Renal cortex interstitium (tissue), 11 donors: ENCODE results near the gene PDS5B. TPM values are rescaled to one million over a fixed set of nuclear protein-coding genes. Genes with fewer than 3 reads are reported as not detected.
A peak's percentile ranks its signal among the peaks of the same experiment; 100 is the strongest.

ENCODE experiments used
- DNase-seq, 11 donors: peaks; one replicate each; pipeline ENCODE4 v3.0.0-alpha.2; 2013; ENCODE audit warnings: low read depth in 9 of 11, low spot score in 4 of 11; ENCODE audit errors: extremely low read depth in 1 of 11
- polyA plus RNA-seq, 3 donors: library from polyadenylated mRNA; unstranded; fragments of 120-200 nt; gene quantifications; one replicate each; pipeline ENCODE4 v1.2.1, GENCODE V29; 2013; ENCODE audit not compliant: insufficient read length in 3 of 3

The PDS5B gene
- polyA plus RNA-seq, 3 donors: 67.4 to 85.8 (median 67.7) TPM

DNA sequence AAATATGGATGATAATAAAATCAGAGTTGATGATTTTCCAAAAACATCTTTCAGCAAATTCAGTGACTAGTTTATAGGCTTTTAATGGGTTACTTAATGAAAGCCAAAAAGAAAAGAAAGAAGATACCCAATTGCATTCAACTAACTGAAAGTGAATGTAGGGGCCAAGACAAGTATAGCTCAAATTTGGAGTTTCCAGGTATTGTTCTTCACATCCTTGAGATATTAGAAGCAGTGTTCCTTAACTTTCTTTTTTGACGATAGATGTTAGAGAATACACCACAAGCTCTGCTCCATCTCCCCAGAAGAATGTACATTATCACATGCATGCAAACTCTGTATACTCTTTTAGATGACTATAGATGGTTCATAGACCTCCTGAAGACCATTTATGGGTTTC, 43.6 kb downstream of the PDS5B start:
- DNase-seq: no peak

DNA sequence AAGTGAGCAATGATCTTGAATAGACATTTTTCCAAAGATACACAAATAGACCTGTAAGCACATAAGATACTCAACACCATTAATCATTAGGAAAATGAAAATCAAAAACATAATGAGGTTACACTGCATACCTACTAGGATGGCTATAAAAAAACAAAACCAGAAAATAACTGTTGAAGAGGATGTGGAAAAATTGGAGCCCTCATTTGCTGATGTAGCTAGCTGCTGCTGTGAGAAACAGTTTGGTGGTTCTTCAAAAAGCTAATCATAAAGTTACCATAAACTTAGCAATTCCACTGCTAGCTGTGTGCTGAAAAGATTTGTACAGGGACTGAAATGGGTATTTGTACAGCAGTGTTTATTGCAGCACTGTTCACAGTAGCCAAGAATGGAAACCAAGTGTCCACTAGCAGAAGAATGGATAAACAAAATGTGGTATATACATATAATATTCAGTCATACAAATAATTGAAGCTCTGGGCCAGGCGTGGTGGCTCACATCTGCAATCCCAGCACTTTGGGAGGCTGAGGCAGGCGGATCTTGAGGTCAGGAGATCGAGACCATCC, 46.2 kb downstream of the PDS5B start:
- DNase-seq: no peak

DNA sequence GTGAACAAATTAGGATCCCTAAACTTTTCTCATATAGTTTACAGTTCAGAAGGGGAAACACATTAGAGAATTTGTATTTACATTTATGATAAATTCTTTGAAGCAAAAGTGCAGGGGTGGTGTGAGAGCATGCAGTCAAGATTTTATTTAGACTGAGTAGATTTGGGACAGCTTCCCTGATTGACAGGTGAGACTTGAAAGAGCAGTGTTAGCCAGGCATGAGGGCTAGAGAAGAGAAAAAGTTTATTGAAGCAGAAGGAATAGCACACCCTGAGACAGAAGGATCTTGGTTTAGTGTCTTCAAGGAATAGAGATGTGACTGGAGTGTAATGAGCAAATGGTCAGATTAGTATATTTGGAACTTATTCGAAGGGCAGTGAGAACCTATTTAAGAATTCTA, 50.5 kb downstream of the PDS5B start:
- DNase-seq: no peak

DNA sequence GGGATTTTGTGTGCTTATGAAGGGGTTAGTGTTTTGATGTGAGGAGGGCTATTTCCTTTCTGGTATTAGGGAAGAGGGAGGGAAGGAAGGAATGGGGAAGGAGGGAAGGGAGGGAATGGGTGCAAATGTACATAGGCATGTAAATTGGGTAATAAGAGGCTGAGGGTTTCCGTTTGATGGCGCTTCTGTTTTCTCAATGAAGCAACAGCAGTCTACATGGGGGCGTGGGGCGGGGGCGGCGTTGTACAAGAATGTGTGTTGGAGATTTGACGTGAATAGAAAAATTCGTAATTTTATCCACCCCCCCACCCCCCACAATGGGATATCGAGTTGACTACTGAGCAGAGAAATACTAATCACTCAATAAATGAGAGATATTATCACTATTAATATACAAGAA, 52.5 kb downstream of the PDS5B start:
- DNase-seq: no peak

DNA sequence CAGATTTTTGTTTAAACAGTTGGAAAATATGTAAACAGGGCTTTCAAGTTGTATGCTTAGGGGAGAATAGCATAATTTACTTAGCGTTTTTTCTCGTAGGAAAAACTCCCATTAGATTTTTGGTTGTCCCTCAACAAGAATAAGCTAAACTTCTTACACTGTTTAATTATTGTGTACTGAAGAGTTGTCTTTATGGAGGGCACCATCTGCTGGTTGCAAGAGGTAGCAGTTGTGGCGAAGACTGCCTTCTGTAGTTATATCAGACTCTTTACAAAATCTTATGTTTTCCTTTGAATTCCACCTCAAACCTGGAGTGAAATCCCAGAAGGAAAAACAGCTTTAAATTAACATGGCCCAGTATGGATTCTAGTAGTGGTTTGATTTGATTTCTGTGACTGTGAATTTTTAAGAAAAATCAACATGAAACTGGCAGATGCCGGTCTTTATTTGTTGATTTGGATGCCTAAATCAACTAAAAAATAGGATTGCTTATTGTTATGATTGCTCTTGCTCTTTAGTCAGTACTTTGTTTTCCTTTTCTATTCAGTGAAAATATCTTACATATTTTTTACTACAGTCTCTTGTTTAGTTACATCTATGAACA, 53.4 kb downstream of the PDS5B start:
- peak in 10 of 11 donors; percentile 12 to 57 (median 23) for DNase-seq

DNA sequence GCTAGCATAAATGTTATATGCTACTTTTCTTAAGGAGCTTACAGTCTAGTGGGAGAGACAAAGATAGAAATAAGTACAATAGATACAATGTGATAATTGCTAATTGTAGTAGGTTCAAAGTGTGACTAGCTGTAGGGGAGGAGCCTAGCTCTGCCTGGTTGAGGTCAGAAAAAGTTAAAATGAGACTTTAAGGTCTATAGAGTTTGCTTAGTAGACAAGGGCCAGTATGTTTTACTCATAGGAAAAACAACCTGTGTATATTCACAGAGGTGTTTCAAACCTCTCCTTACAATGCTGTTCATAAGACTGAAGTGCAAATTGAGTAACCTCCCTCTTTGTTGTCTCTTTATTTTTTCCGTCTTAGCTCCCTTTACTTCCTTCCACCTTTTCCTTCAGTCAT, 56.1 kb downstream of the PDS5B start:
- no peak for DNase-seq

DNA sequence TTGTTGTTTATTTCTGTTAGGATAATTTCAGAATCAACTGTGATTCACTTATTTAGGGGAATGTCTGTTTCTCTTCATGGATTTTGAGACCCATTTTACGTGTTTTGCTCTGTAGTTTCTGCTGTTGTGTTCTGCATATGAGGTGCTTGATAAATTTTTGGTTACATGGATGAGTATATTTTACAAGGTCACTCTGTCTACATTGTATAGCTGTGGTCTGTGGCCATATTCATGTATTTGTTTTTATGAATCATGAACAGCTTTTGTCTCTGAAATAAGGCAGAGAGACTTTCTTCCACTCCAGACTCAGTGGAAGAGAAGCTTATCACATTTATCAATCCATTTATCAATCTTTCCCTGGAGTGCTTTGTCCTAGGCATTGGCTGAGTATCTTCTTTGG, 56.6 kb downstream of the PDS5B start:
- DNase-seq: no peak

DNA sequence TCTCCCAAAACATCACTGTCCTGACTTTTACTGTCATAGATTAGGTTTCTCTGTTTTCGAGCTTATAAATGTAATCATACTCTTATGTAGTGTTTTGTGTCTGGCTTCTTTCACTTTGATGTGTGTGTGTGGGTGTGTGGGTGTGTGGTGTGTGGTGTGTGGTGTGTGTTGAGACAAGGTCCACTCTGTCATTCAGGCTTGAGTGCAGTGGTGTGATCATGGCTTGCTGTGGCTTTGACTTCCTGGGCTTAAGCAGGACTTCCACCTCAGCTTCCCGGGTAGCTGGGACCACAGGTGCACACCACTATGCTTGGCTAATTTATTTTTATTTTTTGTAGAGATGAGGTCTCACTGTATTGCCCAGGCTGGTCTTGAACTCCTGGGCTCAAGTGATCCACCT, 59.6 kb downstream of the PDS5B start:
- DNase-seq: no peak

DNA sequence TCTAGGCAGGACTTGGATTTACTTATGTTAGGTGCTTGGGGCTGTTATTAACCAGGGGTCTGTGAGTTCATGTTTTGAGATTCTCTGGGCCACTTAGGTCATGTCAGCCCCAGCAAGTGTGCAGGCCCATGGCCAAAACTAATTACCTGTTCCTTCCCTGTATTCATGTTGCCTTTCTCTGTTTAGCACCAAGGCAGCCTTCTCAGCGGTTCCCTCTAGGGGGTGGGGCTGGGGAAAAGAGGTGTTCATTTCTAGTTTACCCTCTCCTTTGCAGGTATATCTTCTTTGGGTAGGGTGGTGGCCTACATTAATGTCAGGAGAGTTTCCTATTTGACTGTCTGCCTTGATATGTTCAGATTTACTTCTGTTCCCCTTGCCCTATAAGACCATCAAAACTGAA, 61.7 kb downstream of the PDS5B start:
- no peak for DNase-seq

DNA sequence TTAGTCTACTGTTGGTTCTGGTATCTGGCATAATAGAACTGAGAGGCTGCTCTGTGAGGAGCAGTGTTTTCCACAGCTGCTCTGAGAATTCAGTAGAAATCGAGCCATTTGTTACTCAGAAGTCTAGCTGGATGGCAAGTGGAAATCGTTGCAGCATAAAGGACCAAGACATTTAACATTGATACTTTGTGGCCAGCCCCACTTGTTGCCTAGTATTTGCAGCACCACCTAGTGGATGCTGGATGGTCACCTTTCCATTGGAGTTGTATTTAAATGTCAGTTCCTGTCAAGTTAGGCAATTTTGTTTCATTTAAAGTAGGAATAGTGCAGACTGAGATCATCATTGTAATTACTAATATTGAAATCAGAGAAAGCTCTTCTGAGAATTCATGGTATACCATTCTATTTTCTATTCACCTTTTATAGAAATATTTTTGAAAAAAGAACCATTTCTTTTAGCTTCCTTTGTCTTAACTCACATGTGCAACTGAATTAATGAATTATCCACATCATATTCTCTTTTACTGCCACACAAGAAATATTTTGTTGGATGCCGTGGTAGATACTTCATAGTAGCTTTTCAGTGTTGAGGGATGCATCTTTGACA, 64.6 kb downstream of the PDS5B start:
- DNase-seq: peak in 10 of 11 donors; percentile 15 to 49 (median 32)

DNA sequence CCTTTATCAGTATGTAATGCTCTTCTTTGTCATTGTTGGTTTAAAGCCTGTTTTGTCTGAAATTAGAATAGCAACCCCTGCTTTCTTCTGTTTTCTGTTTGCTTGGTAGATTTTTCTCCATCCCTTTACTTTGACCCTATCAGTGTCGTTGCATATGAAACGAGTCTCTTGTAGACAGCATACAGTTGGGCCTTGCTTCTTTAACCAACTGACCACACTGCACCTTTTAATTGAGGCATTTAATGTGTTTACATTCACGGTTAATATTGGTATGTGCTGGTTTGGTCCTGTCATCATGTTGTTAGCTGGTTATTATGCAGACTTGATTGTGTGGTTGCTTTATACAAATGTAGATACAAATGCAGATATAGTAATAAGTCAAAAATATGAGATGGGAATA, 71.1 kb downstream of the PDS5B start:
- DNase-seq: no peak

DNA sequence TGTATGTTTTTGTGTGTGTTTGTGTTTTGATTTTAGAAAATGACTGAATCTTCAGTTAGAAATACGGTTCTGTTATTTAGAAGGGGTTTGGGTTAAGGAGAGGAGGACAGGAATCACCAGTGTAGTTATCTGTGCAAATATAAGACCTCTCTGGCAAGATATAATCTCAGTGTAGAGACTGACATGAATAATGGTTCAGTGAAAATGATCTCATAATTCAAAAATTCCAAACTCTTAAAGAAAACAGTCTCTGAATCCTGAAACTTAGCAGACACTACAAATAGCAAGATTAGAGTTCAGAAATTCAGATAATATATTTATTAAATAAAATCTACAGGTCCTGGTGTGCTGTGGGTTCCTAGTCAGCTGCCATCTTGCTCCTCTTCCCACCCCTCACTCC, 73.5 kb downstream of the PDS5B start:
- no peak for DNase-seq

DNA sequence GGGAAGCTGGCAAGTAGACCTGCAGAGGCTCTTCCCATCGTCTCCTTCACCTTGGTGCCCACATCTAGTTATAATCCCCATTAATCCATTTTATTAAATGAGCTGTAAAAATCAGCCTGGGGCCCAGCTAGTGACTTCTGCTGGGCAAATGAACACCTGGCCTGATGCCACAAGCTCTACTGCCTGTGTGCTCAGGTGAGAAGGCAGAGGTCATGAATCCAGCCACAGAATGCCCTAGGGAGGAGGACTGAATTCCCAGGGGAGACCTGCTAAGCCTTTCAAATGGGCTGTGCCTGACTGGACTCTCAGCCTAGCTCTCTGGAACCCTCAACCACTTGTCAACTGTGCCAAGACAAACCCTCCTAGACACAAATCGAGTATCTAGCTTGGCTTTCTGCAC, 74.0 kb downstream of the PDS5B start:
- no peak for DNase-seq

DNA sequence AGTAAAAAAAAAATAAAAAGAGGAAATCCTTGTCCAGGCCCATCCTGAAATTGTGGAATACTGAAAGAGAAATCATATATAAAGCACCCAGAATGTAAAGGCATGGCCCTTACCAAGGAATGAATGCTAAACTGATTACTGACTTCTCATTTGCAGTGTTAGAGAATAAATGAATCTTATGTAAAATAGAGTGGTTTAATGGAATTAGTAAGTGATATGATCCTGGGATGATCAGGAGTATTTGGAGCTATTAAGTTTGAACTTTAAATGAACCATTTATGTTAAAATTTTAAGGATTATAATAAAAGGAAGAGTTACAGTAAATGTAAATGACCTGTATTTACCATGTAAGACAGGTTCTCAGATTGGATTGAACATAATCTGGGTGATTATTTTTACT, 75.4 kb downstream of the PDS5B start:
- DNase-seq: no peak

DNA sequence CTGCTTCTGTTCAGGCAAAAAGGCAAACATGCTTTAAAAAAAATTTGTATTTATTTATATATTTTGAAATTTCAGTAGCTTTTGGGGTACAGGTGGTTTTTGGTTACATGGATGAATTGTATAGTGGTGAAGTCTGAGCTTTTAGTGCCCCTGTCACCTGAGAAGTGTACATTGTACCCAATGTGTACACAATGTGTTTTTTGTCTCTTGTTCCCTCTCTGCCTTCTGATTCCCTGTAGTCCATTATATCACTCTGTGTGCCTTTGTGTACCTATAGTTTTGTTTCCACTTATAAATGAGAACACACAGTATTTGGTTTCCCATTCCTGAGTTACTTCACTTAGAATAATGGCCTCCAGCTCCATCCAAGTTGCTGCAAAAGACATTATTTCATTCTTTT, 77.4 kb downstream of the PDS5B start:
- DNase-seq: no peak

DNA sequence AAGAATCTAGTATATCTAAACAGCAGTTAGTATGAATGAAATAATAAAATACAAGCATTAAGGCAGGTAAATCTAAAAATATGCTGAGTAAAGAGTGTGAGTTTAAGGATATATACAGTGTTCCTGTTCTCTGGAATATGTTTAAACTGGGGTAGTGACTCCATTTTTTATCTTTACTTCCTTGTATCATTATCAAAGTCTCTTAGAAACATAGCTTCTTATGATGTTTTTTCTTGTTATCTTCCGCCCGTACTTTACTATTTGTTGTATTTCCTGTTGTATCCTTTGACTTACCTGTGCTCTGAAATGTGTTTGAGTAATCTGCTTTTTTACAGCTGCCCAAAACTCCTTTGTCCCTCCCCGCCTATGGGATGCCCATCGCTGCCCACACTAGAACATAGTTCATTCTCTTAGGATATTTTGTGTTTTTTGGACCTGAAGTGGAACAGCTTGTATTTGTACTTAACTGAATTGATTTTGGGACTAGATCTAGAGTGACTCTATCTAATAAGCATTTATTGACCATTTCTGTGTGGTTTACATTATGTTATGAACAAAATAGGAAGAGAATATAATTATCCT, 80.8 kb downstream of the PDS5B start:
- DNase-seq: no peak

DNA sequence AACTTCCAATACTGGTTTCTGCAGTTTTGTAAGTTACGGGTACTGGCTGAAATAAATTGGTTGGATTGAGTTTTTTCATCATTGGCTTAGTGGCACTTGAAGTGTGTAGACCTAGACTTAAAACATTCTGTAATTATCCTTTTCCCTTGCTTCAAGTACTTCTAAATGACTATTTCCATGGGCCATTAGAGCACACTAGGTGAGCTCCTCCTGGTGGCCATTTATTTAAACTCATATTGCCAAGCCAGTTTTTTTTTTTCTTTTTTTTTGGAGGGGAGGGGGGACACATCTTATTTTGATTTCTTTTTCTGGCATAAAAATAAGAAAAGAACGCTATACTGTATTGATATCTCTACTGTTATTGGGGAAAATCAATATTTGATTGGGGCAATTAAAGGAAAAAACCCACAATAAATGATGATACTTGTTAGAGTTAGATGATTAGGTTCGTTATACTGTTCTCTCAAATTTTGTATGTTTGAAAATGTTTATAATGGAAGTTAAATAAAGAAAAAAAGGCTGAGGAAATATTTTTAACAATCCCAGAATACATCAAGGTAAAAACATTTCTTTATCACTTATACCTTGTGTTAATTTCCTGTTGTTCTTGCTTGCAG, 82.9 kb downstream of the PDS5B start:
- DNase-seq: peak in 9 of 11 donors; percentile 8 to 40 (median 18)

DNA sequence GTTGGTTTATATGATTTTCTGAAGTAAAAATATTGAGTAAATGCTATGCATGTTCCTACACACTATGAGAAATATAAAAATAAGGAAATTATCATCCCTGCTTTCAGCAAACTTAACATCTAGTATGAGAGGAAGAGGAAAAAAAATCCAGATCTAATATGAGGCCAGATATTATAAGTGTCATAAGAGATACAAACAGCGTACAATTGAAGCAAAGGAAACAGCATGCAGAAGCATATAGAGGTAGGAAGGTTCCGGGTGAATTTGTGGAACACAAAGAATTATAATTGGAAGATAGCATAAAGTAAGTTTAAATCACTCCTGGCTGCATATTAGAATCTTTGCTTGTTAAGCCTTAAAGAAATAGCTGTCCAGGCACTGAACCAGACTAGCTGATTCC, 88.3 kb downstream of the PDS5B start:
- no peak for DNase-seq

DNA sequence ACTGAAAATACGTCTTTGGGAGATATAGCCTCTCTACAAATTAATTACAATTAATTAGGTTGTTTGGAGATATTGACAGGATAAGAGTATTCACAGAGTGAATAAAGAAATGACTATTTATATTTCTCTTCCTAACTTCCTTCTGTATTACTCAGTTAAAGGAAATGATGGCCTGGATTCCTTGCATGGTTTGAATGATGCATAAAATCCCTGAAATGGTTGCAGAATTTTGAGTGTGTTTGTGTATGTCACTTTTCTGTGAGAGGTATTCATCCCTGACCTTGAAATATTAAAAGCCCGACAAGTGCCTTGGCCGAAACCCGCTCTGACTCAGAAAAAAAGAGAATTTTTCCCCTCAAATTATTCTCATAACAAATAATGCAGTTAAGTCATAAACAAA, 90.0 kb downstream of the PDS5B start:
- no peak for DNase-seq

DNA sequence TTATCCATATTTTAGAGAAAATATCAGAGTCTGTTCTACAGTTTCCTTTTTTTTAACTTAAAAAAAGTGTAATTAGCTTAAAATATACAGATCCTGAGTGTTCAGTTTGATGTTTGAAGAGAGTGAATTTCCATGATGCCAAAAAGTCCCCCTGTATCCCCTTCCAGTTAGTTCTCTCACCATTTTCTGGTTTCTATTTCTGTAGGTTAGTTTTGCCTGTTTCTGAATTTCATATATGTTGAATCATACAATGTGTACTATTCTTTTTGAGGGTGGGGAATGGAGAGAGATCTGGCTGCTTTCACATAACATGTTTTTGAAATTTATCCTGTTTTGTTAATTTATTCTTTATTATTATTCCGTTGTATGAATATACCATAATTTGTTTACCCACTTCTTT, 95.9 kb downstream of the PDS5B start:
- DNase-seq: no peak
